K562 (cell line): ENCODE measurements around the gene ZNF77. TPM values are rescaled to one million over a fixed set of nuclear protein-coding genes. Genes with fewer than 3 reads are reported as not detected.

Experiments
- CHD2 ChIP-seq: IDR thresholded peaks from 2 replicates; pipeline ENCODE4 v1.6.1; 2011; ENCODE audit warnings: low read depth, low read length
- DDX20 ChIP-seq: fragments of 450-650 bp; IDR thresholded peaks from 2 replicates; pipeline ENCODE4 v1.6.1; 2016; ENCODE audit warnings: missing genetic modification characterization, low read depth, mild to moderate bottlenecking, missing compliant biosample characterization, moderate library complexity
- FOXA3 ChIP-seq, 2 experiments: fragments of 450-650 bp in 1 of 2; sonication (generic) in 1 of 2; formaldehyde crosslinking; IDR thresholded peaks in 1 of 2; conservative IDR thresholded peaks in 1 of 2; 2 replicates each; pipeline versions ENCODE4 v1.4.0 to v1.8.0; 2020 to 2022; ENCODE audit warnings: mild to moderate bottlenecking in 2 of 2, missing genetic modification reagents in 1 of 2
- HMGN3 ChIP-seq: IDR thresholded peaks from 2 replicates; pipeline ENCODE4 v1.6.1; 2011; ENCODE audit warnings: borderline replicate concordance, low read depth, mild to moderate bottlenecking, mixed read lengths, low read length; ENCODE audit not compliant: insufficient read length; ENCODE audit errors: extremely low read depth
- ILK ChIP-seq: fragments of 450-650 bp; IDR thresholded peaks from 2 replicates; pipeline ENCODE4 v1.6.1; 2016; ENCODE audit warnings: missing genetic modification characterization, low read depth, mild to moderate bottlenecking, missing compliant biosample characterization, moderate library complexity, borderline replicate concordance
- KDM2B ChIP-seq: fragments of 250-450 bp; sonication (Bioruptor Pico); IDR thresholded peaks from 2 replicates; pipeline ENCODE4 v1.8.0; 2021; ENCODE audit warnings: mild to moderate bottlenecking, moderate library complexity
- L3MBTL2 ChIP-seq: fragments of 450-650 bp; IDR thresholded peaks from 2 replicates; pipeline ENCODE4 v1.6.1; 2016; ENCODE audit warnings: mild to moderate bottlenecking, moderate library complexity
- MITF ChIP-seq: IDR thresholded peaks from 2 replicates; pipeline ENCODE4 v1.6.1; 2014; ENCODE audit warnings: antibody characterized with exemption
- NBN ChIP-seq: fragments of 450-650 bp; IDR thresholded peaks from 2 replicates; pipeline ENCODE4 v1.6.1; 2016; ENCODE audit warnings: low read depth, mild to moderate bottlenecking
- POLR2B ChIP-seq: fragments of 450-650 bp; IDR thresholded peaks from 2 replicates; pipeline ENCODE4 v1.6.1; 2018; ENCODE audit warnings: low read depth; ENCODE audit not compliant: partially characterized antibody
- POLR2G ChIP-seq: fragments of 200-400 bp; formaldehyde crosslinking; IDR thresholded peaks from 2 replicates; pipeline ENCODE4 v1.6.1; 2017; ENCODE audit warnings: low read depth, mild to moderate bottlenecking, antibody characterized with exemption, low read length, moderate library complexity
- SRSF1 ChIP-seq: fragments of 200-400 bp; formaldehyde crosslinking; IDR thresholded peaks from 2 replicates; pipeline ENCODE4 v1.6.1; 2017; ENCODE audit warnings: mild to moderate bottlenecking, low read depth, low read length, moderate library complexity
- TEAD1 ChIP-seq, 2 experiments: fragments of 450-650 bp in 1 of 2; sonication (generic) in 1 of 2; formaldehyde crosslinking; IDR thresholded peaks; 2 replicates each; pipeline versions ENCODE4 v1.4.0 to v1.8.0; 2020 to 2022; ENCODE audit warnings: mild to moderate bottlenecking in 2 of 2, missing genetic modification reagents in 1 of 2
- ZNF143 ChIP-seq: sonication (generic); formaldehyde crosslinking; IDR thresholded peaks from 2 replicates; pipeline ENCODE4 v1.9.0; 2022; ENCODE audit warnings: mild to moderate bottlenecking, missing genetic modification reagents
- polyA plus RNA-seq, 8 experiments: library from polyadenylated mRNA; depleted of rRNA in 4 of 8; stranded (reverse) in 5 of 8; unstranded in 3 of 8; fragments of >200 nt; fragmentation: Nextera tagmentation in 2 of 8; fragmentation: Illumina TruSeq in 1 of 8; extraction: Ambion mirVana in 2 of 8; extraction: Trizol in 1 of 8; gene quantifications; 2 replicates each; pipeline versions ENCODE4 v1.2.1 to v1.2.3, GENCODE V29; 2011 to 2014; ENCODE audit warnings: inconsistent platforms in 1 of 8, missing spikeins in 1 of 8
- total RNA-seq, 7 experiments: library from RNA; depleted of rRNA in 6 of 7; stranded (reverse); fragments of >200 nt in 6 of 7; fragmentation: Illumina TruSeq in 2 of 7; extraction: Trizol in 2 of 7; gene quantifications; 2 replicates each; pipeline versions ENCODE4 v1.2.1 to v1.2.3, GENCODE V29; 2011 to 2021; ENCODE audit warnings: low replicate concordance in 1 of 7
- TF ChIP-seq, protein P1 (sequence below): fragments of 250-450 bp; sonication (Bioruptor Pico); IDR thresholded peaks from 2 replicates; pipeline ENCODE4 v1.4.0; 2020; ENCODE audit warnings: mild to moderate bottlenecking, moderate library complexity, borderline replicate concordance
- TF ChIP-seq, protein P2 (sequence below), 2 experiments: fragments of 450-650 bp in 1 of 2; sonication (generic) in 1 of 2; formaldehyde crosslinking in 1 of 2; IDR thresholded peaks in 1 of 2; conservative IDR thresholded peaks in 1 of 2; 2 replicates each; pipeline versions ENCODE4 v1.6.1 to v1.8.1; 2016 to 2023; ENCODE audit warnings: mild to moderate bottlenecking in 2 of 2, moderate library complexity in 2 of 2, inconsistent platforms in 1 of 2, missing genetic modification reagents in 1 of 2
- TF ChIP-seq, protein P3 (sequence below): fragments of 250-450 bp; sonication (Bioruptor Pico); IDR thresholded peaks from 2 replicates; pipeline ENCODE4 v1.5.0; 2022; ENCODE audit warnings: mild to moderate bottlenecking

ZNF77 gene
- total and polyA plus RNA-seq, 9 of the 15 experiments (the other 6 are each of a cell fraction or from before 2014, with no cell fraction given): 4.3 to 14.5 (median 7.7) TPM

GRCh38 chr19:2977001-2977745 is 32.4 kb upstream of the ZNF77 start, which contains the start of gene TLE6 (continued):
- TF ChIP-seq L3MBTL2 (peak; percentile 96), FOXA3 (CRISPR knock-in tag; conservative IDR thresholded peaks at IDR 0.05 in 1 of 2, IDR thresholded peaks at IDR 0.05 in 1 of 2) (no peak), POLR2G (peak; percentile 77), ILK (tag) (no peak), CHD2 (peak; percentile 61; the same call in 1 of the 2 replicates), TEAD1 (CRISPR knock-in tag; IDR thresholded peaks at IDR 0.05) (peak in 1 of 2 experiments; percentile 37; a peak in 1 of 4 replicates), KDM2B (CRISPR knock-in tag) (no peak), NBN (no peak), ZNF143 (CRISPR knock-in tag) (no peak), SRSF1 (no peak), DDX20 (tag) (no peak), MITF (peak; percentile 47; the same call in 1 of the 2 replicates), HMGN3 (peak; percentile 87), POLR2B (no peak)
- TF ChIP-seq, protein P1, sequence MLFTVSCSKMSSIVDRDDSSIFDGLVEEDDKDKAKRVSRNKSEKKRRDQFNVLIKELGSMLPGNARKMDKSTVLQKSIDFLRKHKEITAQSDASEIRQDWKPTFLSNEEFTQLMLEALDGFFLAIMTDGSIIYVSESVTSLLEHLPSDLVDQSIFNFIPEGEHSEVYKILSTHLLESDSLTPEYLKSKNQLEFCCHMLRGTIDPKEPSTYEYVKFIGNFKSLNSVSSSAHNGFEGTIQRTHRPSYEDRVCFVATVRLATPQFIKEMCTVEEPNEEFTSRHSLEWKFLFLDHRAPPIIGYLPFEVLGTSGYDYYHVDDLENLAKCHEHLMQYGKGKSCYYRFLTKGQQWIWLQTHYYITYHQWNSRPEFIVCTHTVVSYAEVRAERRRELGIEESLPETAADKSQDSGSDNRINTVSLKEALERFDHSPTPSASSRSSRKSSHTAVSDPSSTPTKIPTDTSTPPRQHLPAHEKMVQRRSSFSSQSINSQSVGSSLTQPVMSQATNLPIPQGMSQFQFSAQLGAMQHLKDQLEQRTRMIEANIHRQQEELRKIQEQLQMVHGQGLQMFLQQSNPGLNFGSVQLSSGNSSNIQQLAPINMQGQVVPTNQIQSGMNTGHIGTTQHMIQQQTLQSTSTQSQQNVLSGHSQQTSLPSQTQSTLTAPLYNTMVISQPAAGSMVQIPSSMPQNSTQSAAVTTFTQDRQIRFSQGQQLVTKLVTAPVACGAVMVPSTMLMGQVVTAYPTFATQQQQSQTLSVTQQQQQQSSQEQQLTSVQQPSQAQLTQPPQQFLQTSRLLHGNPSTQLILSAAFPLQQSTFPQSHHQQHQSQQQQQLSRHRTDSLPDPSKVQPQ: peak; percentile 87; the same call in 1 of the 2 replicates
- TF ChIP-seq, protein P2, sequence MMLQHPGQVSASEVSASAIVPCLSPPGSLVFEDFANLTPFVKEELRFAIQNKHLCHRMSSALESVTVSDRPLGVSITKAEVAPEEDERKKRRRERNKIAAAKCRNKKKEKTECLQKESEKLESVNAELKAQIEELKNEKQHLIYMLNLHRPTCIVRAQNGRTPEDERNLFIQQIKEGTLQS (IDR thresholded peaks at IDR 0.05): no peak
- TF ChIP-seq, protein P2 (CRISPR knock-in tag; conservative IDR thresholded peaks at IDR 0.05): no peak
- TF ChIP-seq, protein P3, sequence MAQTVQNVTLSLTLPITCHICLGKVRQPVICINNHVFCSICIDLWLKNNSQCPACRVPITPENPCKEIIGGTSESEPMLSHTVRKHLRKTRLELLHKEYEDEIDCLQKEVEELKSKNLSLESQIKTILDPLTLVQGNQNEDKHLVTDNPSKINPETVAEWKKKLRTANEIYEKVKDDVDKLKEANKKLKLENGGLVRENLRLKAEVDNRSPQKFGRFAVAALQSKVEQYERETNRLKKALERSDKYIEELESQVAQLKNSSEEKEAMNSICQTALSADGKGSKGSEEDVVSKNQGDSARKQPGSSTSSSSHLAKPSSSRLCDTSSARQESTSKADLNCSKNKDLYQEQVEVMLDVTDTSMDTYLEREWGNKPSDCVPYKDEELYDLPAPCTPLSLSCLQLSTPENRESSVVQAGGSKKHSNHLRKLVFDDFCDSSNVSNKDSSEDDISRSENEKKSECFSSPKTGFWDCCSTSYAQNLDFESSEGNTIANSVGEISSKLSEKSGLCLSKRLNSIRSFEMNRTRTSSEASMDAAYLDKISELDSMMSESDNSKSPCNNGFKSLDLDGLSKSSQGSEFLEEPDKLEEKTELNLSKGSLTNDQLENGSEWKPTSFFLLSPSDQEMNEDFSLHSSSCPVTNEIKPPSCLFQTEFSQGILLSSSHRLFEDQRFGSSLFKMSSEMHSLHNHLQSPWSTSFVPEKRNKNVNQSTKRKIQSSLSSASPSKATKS (CRISPR knock-in tag): no peak
